ENCODE results near the gene BMP10.
"Not testable (repeated sequence)": the region's sequence is repeated elsewhere in the genome, so short reads cannot be mapped to it uniquely, and the experiment has no call there.

BMP10 gene

DNA sequence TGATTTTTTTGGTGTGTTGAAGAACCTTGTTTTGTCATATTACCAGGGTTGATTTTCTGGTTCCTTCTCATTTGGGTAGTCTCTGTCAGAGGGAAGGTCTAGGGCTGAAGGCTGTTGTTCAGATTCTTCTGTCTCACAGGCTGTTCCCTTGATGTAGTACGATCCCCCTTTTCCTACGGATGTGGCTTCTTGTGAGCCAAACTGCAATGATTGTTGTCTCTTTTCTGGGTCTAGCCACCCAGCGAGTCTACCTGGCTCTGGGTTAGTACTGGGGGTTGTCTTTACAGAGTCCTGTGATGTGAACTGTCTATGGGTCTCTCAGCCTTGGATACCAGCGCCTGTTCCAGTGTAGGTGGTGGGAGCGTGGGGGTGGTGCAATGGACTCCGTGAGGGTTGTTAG lies 24.8 kb upstream of the BMP10 start:
- DNase-seq (ENCODE audit: low read depth in 2 of 2), result not testable (repeated sequence)

DNA sequence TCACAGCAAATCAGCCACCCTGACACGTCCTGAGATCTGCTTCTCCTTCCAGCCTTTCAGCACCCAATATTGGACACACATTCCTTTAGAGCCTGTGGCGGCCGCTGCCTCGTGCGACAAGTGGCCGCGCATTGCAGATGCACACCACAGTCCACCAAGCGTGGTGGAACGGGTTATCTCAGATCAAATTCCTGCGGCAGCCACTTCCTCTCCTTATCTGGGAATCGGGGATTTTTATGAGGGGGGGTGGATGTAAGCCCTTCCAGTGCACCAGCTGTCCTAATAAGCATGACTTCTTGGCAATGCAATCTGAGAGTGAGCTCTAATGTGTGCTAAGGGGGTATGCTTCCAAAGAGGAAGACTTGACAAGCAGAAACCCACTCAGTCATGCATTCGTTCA lies 18.3 kb upstream of the BMP10 start:
- no peak for DNase-seq (ENCODE audit: low read depth in 2 of 2)

DNA sequence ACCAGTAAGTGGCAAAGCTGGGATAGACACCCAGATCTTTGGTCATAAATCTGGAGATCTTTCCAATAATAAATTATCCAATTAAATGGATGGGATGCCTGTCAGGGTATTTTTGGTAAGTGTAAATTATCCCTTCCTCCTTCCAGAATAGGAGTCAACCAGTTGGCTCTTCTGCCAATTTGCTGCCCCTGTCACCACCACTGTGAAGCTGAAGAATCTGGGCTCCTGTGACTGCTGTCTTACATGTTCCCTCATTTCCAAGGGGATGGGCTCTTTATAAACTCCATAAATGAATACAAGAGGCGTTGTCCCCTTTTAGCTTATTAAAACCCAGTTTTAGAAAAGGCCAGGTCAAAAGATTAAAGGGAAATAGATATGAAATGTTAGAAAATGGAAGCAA lies 17.8 kb upstream of the BMP10 start:
- DNase-seq (ENCODE audit: low read depth in 2 of 2), result no peak

DNA sequence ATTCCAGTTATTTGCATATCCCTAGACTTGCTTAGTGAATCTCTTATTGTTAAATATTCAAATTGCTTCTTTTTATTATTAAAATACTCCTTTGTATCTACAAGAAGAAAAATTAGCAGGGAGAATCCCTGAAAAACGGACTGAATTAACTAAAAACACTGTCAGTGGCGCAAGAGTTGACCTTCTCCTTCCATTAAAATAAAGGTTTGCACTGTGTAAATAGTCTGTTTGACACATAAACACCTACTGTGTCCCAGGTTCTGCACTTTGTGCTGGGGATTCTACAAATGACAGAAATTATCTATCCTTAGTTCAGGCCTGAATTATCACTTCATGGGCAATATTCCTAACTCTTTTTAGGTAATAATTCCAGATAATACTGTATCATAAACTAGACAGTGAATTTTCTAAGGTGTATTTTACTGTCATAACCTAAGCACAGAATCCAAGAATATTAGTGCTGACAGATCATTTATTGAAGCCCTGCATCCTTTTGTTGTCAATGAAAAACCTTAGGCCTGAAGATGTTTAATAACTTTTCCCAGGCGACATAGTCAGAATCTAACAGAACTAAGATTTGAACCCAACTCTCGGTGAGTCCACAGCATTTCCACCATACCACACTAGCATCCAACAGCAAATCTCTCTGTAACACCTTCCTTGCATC lies 17.0 kb upstream of the BMP10 start:
- no peak for DNase-seq (ENCODE audit: low read depth in 2 of 2)

DNA sequence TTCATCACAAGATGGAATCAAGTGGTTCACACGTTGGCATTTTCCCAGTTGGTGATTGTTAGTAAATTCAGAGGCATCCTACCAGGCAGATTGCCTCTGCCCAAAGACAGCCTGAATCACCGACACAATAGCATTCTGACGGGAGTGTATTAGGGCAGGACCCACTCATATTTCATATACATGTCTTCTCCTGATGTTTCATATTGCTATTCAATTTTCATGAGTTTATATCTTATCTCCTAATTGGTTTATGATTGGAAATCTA lies 14.5 kb upstream of the BMP10 start:
- DNase-seq (ENCODE audit: low read depth in 2 of 2), result no peak

DNA sequence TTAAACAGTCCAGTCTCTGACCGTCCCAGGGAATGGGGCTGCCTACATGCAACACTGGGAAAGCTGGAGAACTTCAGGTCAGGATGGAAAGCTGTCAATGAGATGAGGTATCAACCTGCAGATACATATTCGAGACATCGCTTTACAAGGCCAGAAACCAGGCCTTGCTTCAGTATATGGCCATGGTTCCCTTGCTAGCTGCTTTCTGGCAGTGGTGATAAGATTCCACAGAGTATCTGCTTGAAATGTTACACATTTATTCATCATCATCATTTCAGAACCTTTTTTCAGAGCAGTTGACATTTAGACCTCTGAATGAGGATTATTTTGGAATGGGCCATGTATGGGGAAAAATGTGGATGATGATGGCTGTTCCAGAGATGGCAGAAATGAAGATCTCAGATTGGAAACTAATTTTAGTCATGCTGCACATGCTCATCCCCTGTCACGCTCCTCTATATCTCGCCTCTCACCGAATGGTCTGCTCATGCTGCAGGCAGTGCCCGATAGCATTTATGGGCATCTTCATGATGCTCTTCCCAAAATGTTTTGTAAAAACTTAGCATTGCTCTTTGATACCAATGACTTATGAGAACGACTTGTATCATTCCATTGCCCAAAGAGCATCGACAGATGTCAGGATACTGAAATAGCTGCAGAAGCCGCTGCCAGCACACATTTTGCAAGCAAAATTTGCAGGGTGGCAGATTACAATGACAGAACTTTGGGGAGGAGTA lies 14.0 kb upstream of the BMP10 start:
- no peak for DNase-seq (ENCODE audit: low read depth in 2 of 2)

DNA sequence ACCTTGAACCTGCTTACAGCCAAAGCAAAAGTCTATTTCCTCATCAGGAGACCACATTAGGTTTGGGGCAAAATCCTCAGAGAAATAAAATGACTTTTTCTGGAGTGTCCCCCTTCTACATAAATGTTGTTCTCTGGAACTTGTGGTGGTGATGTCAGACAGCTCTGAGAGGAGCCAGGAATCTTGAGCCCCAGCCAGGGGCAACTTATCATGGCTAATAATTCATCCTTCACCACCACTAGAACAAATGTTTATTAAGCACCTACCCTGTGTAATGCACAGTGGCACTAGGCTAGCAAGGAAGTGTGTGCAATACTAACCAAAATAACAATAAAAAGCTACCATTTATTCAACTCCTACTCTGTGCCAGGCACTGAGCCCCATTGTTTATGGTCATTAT lies 9.0 kb upstream of the BMP10 start:
- DNase-seq (ENCODE audit: low read depth in 2 of 2), result no peak

DNA sequence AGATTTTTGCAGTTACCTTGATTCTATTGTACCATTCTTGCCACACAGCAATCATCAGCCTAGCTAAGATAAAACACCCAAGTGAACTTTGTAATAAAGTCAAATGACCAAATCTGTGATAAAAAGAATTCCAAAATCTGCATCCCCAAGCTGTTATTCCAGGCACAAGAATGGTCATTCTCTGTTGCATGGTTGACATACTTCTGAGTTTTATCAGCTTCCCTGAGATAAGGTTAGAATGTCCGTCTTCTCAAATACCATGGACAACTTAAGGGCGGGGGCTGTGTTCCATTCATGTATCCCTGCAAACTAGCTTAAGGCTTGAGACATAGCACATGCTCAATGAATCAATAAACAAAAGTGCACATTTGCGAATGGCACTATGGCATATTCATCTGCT lies 8.1 kb upstream of the BMP10 start:
- DNase-seq (ENCODE audit: low read depth in 2 of 2), result no peak

DNA sequence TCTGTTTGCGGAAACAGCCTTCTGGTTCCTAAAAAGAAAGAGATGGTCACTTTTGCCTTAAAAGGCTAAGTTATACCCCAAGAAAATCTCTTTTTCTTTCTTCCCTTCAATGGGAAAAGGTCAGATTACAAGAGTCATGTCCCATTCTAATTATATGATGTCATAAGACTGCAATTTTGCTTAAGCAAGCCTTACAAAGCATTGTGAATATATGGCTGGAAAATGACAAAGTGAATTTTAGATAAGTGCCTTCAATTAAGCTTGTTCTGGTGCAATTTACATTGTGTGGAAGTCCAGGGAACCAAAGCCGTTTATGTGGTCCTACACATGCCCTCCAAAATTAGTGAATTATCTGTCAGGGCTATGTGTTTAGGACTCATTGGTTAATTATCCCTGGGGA lies 7.6 kb upstream of the BMP10 start:
- DNase-seq (ENCODE audit: low read depth in 2 of 2), result no peak

DNA sequence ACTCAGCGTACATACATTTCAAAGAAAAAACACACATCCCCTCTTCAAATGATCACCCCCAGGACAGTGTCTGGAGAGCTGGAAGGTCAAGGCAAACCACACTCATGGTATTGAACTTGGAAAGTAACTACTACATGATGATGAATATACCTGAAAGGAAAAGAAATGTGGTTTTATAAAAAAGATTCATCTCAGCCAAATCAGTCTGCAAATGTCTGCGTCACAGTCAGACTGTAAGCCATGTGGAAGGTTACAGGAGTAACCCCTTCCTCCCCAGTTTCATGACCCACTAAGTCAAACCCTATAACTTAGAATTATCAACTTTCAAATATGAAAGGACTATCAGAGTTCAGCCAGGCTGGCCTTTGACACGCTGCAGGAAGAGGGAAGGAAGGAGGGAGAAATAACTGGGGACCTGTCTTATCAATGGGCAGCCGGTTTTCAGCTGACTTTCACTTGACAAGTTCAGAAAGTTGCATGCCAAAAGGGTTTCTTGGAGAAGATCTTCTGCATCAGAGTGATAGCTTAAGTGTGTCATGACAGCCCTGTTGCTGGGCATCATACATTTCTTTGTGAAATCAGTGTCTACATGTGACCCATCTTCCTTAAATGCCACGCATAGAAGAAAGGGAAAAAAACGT lies 7.0 kb upstream of the BMP10 start:
- DNase-seq (ENCODE audit: low read depth in 2 of 2), result no peak

DNA sequence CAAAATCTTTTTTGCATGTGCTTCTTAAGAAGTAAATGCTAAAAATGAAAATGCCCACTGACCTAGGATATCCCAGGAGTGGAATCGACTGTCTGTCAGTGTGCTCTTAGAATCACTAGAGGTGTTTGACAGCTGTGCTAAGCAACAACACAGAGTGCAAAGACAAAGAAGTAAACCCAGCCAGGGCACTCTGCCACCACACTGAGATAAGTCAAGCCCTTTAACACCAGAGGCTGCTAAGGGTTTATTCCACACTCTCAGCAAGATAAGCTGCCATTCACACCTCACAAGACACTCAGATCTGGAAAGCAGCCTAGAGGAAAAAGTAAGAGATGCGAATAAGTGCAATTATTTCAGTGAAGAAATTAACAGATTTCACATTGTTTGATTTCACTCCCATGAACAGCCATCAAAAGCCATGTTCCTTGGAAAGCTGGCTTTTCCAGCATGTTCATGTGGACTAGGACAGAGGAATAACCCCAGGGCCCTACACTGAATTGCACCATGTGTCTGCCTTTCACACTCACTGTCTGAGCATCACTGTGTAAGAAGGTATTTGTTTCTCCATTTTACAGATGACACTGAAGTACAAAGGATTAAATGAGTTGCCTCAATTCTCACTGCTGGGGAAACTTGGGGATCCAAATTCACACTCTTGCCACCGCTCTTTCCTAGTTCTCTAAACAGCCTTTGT lies 6.0 kb upstream of the BMP10 start:
- DNase-seq (ENCODE audit: low read depth in 2 of 2), result no peak

DNA sequence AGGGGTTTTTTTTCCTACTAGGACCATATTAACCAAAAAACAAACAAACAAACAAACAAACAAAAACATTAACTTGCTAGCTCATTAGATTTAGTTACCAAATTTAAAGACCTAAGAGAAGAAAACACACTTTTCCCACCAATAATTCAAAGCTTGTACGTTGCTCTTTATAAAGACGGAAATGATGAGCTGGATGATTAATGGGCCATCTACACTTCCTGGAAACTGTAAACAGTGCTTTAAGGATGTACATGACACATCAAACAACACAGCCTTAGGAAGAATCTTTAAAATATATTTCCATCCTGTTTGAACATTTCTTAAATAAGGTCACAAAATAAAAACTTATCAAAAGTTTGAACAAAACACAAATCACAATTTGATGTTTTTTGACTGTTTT lies 982 bp downstream of the BMP10 start:
- DNase-seq (ENCODE audit: low read depth in 2 of 2), result no peak

DNA sequence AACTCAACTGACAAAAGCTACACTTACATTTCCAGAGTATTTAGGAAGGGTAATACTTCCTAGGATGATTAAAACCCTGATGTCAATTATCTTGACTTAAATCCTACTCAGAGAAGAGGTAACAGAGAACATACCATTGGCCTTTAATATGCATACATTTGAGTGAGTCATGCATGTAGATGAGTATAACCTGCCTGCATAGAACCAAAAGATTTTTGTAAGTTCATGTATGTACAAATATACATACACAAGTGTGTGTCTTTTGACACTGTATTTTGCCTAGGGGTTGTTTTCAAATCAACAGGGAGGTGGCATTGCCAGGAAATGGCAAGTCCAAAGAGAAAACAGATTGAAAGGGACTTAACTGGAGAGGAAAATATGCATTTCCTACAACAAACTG lies 6.1 kb downstream of the BMP10 start:
- DNase-seq (ENCODE audit: low read depth in 2 of 2), result no peak

DNA sequence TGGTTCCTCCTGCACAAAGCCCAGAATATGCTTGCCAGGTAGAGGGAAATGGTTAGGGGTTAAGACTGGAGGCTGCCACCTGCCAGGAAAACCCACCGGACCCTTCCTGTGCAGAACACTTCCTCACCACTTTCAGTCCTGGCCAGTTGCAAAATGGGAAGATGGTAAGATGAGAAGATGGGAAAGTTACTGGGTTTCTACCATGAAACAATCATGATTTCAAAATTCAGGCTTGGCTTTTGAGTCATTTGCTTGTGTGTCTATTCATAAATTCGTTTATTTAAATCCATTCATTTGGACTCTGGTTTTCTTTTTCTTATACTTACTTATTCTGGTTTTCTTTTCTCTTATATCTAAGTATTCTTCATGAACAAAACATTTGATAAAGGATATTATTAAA lies 7.2 kb downstream of the BMP10 start:
- no peak for DNase-seq (ENCODE audit: low read depth in 2 of 2)

DNA sequence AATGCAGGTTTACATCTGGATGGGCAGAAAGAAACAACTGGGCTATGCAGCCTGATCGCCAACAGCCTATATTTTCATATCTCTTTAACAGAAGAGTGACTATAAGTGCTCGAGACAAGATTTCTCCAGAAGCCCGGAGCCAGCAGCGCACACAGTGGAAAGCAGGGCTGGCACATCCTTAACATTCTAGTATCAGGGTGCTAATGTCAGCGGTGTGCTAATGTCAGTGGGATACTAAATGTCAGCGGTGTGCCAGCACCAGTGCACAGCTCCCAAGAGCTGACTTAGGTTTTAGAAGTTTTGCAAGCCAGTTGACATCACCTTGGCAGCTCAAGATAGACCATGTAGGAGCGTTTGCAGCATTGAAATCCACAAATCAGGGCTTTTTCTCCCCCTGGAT lies 8.3 kb downstream of the BMP10 start:
- no peak for DNase-seq (ENCODE audit: low read depth in 2 of 2)

DNA sequence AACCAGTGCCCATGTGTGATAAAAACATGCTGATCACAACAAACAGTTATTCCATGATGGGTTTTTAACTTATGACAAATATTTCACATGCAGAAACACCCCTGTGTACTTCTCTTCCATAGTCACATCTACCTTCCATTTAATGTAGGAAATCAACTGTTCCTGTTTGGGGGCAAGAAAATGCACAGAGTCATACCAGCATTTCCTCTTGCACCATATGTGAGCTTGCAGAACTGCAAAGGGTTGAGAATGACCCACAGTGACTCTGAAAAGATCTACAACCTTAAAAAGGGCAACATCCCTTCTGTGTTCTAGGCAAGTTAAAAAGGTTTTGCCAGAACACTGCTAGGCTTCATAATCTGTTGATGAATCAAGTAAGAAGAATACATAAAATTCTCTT lies 9.9 kb downstream of the BMP10 start:
- DNase-seq (ENCODE audit: low read depth in 2 of 2), result no peak

DNA sequence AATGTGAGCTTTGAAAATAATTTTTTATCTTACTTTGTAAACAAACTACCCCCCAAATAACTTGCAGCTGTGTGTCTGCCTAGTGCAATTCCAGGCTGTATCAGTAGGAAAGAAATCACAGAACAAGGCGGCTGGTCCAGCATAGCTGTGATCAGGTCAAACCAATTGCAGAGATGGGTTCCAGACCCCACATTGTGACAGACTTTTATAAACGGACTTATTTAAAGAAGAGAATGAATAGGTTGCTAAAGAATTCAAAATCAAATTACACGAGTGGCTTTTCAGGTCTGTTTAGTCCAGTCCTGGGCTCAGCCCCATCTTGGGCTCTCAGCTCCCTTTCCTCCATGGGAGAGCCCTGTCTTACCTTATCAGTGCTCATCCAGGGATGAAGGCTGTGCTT lies 11.1 kb downstream of the BMP10 start:
- DNase-seq (ENCODE audit: low read depth in 2 of 2), result no peak

DNA sequence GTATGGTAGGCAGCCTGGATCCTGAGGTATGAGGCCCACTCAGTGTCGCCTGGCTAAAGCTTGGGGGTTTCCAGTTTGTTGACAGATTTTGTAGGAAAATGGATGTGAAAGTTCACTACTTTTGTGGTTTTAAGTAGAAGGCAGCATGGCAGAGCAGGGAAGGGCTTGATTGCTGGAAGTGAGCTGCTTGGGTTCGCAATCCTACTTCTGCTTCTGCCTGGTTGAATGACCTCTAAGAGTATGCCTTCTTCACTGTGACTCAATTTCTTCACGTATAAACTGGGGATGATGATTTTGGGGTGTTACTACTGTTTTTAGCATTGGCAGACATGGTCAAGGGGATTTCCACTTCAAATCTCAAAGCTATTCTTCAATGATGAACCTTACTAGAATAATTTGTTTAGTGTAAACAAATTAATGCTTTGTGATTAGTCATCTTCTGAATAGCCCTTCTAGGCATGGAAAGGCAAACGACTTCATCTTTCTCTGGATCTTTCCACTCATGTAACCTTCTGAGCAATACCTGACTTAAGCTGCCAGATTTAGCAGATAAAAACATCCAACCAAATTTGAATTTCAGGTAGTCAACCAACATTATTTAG lies 13.2 kb downstream of the BMP10 start:
- no peak for DNase-seq (ENCODE audit: low read depth in 2 of 2)

DNA sequence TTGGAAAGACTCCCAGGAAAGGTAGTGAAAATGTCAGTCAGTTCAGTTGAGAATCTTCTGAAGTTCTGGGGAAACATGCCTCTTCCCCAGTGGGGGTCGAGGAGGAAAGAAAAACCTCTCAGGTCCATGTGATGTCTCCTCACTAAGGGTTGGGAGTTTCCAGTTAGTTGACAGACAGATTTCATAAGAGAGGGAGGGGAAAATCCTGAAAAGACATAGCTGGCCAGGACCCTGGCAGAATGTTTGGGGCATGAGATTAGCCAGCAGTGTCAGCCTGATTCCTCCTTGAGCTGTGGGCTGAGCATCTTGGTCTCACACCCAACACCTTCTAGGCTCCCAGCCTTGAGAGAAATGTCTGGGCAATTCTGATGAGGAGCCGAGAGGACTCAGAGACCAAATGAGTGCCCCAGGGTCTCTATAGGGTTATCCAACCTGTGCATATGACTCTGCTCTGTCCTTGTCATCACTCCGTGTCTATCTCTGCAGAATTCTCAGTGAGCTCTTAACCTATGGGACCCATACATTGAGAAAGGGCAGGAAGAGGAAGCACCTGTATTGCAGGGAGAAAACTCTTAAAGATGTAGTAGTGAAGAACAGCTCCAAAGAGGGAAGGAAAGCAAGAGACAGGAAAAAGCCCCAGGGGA lies 13.9 kb downstream of the BMP10 start:
- DNase-seq (ENCODE audit: low read depth in 2 of 2), result no peak

DNA sequence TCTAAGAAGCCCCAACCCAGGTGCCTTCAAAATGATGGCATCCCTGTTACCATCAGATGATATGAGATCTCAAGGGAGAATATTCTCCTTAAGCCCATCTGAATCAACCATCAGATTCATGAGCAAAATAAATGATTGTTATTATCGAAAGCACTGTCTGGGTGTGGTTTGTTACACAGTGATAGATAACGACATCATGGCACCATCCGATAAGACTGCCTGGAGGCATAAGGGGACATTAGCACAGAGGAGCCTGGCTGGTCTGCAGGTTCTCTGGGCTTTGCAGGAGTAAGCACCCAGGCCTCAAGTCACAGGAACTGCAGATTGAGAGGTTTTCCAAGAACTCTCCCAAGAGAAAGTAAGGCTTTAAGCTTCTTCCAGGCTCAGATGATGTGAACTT lies 15.6 kb downstream of the BMP10 start:
- no peak for DNase-seq (ENCODE audit: low read depth in 2 of 2)

DNA sequence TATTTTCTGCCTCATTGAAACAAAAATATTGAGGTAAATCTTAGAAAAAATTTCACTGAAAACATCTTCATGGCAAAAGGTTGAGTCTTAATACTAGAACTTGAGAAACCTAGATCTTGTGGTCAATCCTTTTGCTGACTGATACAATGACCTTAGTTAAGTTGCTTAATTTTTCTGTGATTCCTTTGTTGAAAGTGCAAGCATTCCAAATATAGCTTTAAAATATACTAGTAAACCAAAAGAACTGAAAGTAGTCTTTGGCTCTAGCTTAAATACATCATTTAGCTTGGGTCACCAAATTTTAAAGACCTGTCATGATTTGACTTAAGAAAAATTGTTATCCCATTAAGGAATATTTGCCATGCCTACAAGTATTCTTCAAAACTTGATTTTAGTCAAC lies 16.7 kb downstream of the BMP10 start:
- no peak for DNase-seq (ENCODE audit: low read depth in 2 of 2)

DNA sequence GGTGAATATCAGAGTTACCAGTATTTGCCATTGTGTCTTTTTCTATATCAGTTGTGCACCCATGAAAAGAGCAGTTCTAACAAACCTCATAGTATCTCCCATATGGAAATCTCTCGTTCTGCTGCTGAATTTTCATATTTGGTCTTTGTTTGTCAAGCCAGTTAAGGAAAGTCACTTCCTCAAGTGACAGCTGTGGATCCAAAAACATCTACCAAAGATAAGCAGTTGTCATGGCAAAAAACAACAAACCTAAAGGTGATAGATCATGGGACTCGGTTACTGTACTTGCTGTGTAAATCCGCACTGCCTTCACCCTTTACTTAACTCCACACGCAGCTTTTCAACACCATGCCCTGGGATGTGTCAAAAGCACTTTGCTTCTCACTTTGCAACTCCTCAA lies 17.3 kb downstream of the BMP10 start:
- no peak for DNase-seq (ENCODE audit: low read depth in 2 of 2)

All from activated CD8-positive, alpha-beta memory T cell treated with anti-CD3 and anti-CD28 coated beads for 4 hours (primary cell).